ENCODE measurements around the gene ZDHHC14.

The ZDHHC14 gene

DNA sequence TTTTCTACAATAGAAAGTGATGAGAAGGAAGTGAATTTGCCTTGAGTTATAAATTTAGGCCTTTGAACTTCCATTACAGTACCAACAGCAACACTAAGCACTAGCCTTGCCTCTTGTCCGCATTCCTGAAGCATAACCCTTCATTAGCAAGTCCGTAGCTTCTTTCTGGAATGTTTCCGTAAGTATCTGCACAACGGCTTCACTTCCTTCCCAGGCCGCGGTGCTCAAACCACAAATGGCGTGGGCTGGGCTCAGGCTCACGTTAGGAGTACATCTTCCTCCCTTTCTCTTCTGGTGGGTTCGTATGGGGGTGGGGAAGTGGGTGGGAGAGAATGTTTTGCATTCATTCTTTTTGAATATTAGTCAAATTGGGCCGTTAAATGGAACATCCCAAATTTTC, 248.2 kb downstream of the ZDHHC14 start:
- TF ChIP-seq, protein P1, sequence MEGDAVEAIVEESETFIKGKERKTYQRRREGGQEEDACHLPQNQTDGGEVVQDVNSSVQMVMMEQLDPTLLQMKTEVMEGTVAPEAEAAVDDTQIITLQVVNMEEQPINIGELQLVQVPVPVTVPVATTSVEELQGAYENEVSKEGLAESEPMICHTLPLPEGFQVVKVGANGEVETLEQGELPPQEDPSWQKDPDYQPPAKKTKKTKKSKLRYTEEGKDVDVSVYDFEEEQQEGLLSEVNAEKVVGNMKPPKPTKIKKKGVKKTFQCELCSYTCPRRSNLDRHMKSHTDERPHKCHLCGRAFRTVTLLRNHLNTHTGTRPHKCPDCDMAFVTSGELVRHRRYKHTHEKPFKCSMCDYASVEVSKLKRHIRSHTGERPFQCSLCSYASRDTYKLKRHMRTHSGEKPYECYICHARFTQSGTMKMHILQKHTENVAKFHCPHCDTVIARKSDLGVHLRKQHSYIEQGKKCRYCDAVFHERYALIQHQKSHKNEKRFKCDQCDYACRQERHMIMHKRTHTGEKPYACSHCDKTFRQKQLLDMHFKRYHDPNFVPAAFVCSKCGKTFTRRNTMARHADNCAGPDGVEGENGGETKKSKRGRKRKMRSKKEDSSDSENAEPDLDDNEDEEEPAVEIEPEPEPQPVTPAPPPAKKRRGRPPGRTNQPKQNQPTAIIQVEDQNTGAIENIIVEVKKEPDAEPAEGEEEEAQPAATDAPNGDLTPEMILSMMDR (IDR thresholded peaks at IDR 0.05; ENCODE audit: low read depth, low read length), result no peak
- DNase-seq (ENCODE audit: low read depth in 2 of 2), result peak in 1 of 2 donors; percentile 29
- H3K4me3 ChIP-seq (replicated peaks in 1 of 2; ENCODE audit: low read depth in 2 of 2, low read length in 2 of 2), result no peak overlapping the region

DNA sequence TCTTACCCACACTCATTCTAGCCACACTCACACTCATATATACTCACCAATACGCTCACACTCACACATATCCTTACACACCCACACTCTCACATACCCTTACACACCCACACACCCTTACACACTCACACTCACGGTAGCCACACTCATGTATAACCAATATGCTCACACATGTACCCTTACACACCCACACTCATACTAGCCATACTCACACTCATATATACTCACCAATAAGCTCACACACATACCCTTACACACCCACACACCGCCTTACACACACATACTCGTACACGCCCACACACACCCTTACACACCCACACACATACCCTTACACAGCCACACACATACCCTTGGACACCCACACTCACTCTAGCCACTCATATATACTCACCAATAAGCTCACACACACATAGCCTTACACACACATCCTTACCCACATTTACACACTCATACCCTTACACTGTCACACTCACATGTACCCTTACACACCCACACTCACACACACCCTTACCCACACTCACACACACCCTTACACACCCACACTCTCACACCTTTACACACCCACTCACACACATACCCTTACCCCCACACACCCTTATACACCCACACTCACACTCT, 249.6 kb downstream of the ZDHHC14 start:
- no peak for DNase-seq (ENCODE audit: low read depth in 2 of 2)
- H3K4me3 ChIP-seq (replicated peaks in 1 of 2; ENCODE audit: low read depth in 2 of 2, low read length in 2 of 2), result no peak overlapping the region
- TF ChIP-seq, protein P1 (IDR thresholded peaks at IDR 0.05; ENCODE audit: low read depth, low read length), result no peak

DNA sequence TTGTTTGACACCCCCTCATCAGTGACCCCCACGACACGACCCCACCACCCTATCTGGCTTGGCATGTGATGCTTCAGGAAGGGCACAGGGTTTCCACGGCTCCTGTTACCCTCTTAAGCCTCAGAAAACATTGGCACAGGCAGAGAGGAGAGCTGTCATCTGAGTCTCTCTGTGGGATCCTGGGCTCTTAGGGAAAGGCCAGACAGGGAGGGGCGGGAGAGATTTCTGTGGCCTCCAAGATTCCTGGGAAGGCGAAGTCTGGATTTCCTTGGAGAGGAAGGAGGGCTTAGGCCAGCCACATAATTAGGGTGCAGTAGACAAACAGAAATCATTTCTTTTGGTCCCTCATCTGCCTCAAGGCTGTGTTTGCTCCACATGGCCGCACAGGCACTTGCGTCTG, 250.4 kb downstream of the ZDHHC14 start:
- no peak for DNase-seq (ENCODE audit: low read depth in 2 of 2)
- no peak overlapping the region for H3K4me3 ChIP-seq (replicated peaks in 1 of 2; ENCODE audit: low read depth in 2 of 2, low read length in 2 of 2)
- TF ChIP-seq, protein P1 (IDR thresholded peaks at IDR 0.05; ENCODE audit: low read depth, low read length), result no peak

DNA sequence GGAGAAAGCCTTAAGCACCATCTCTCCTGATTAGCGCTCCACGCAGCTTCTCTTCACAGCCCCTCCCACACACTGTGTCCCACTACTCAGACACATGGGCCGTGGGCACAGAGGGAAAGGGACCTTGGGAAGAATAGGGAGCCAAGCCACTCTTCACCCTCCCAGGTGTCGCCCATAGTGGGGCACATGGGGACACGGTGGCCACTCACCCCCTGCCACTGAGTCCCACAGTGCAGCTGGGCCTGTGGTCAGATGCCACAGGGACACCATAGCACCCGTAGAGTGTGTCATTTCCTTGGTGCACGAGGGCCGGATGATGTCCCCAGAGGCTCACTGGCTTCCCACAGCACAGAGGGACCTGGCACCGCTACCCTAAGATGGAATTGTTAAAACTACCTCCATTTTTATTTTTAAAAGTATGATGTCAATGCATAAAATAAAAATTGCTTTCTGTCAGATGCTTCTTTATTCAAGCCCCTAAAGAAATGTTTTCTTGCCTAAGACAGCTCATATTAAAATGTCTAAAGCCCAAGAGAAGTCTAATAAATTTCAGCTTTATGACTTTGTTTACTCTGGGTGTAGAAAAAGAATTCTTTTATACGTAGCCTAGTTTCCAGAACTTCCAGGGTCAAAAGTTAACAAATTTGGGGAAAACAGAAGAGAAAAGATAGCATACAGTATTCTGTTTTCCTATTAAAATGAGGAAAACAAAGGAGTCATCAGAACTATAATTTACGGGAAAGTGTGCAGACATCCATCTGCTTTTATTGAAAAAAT, 251.0 kb downstream of the ZDHHC14 start:
- no peak overlapping the region for H3K4me3 ChIP-seq (replicated peaks in 1 of 2; ENCODE audit: low read depth in 2 of 2, low read length in 2 of 2)
- DNase-seq (ENCODE audit: low read depth in 2 of 2), result no peak
- TF ChIP-seq, protein P1 (IDR thresholded peaks at IDR 0.05; ENCODE audit: low read depth, low read length), result no peak

DNA sequence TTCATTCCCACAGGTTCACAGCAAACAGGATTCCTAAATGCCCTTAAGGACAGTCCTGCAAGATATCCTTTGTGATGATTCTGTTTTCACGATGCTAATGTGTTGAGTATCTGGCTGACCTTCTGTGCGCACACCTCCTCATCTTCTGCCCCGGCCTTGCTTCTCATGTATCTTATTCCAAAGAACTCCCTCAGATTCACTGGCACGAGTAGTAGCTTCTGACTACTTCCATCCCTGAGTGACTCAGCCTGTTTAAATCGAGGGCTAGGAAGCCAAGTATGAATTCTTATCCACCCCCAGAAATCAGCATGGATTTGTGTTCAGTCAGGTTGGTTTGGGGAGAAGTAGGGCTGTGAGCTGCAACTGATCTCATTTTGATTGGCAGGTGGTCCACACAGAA, 251.8 kb downstream of the ZDHHC14 start:
- no peak overlapping the region for H3K4me3 ChIP-seq (replicated peaks in 1 of 2; ENCODE audit: low read depth in 2 of 2, low read length in 2 of 2)
- TF ChIP-seq, protein P1 (IDR thresholded peaks at IDR 0.05; ENCODE audit: low read depth, low read length), result no peak
- peak; percentile 52 to 59 for DNase-seq (ENCODE audit: low read depth in 2 of 2)

DNA sequence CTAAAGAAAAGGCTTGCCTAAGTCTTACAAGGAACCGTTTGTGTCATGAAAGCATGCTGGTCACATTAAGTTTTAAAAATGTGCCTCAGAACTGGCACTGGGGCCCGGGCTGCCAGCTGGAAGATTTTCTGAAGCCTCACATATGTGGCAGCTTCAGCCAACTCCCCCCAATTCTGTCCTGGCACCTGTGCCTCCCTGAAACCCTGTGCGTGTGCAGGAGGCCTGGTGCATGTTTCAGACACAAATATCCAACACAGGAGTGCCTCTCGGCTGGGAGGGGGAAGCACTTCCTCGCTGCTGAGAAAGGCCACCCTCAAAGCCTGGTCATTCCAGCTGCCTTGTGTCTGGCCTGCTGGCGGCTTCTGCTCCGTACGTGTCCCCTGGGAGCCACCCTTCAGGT, 253.6 kb downstream of the ZDHHC14 start:
- TF ChIP-seq, protein P1 (IDR thresholded peaks at IDR 0.05; ENCODE audit: low read depth, low read length), result no peak
- DNase-seq (ENCODE audit: low read depth in 2 of 2), result no peak
- no peak overlapping the region for H3K4me3 ChIP-seq (replicated peaks in 1 of 2; ENCODE audit: low read depth in 2 of 2, low read length in 2 of 2)

Data from cardiac fibroblast (primary cell).